Vagina (tissue), 2 donors: ENCODE measurements around the gene UBXN1. TPM values are rescaled to one million over a fixed set of nuclear protein-coding genes. Genes with fewer than 3 reads are reported as not detected.

Experiments
- DNase-seq, 2 donors: peaks; one replicate each; pipeline ENCODE4 v3.0.0-alpha.2; 2017; ENCODE audit errors: extremely low spot score in 2 of 2
- H3K27ac ChIP-seq: fragments of 200-600 bp; sonication (generic); one replicate; pipeline ENCODE4 v1.5.1; 2019
- H3K27me3 ChIP-seq: fragments of 200-600 bp; sonication (generic); one replicate; pipeline ENCODE4 v1.5.1; 2019
- H3K36me3 ChIP-seq, 2 donors: fragments of 200-600 bp; sonication (generic); one replicate each; pipeline ENCODE4 v1.5.1; 2017 to 2019
- H3K4me1 ChIP-seq: fragments of 200-600 bp; sonication (generic); one replicate; pipeline ENCODE4 v1.5.1; 2019
- H3K4me3 ChIP-seq, 2 donors: fragments of 200-600 bp; sonication (generic); 1 replicate in 1 of 2; 2 replicates in 1 of 2; pipeline ENCODE4 v1.5.1; 2016 to 2019
- H3K9me3 ChIP-seq: fragments of 200-600 bp; sonication (generic); one replicate; pipeline ENCODE4 v1.5.1; 2019
- POLR2A ChIP-seq, 2 donors: fragments of 450-650 bp; IDR thresholded peaks; one replicate each; pipeline ENCODE4 v1.6.1; 2017; ENCODE audit warnings: antibody characterized with exemption in 2 of 2, mild to moderate bottlenecking in 2 of 2, moderate library complexity in 2 of 2
- POLR2AphosphoS5 ChIP-seq, 2 donors: sonication (generic); formaldehyde crosslinking; IDR thresholded peaks; one replicate each; pipeline ENCODE4 v1.9.0; 2017; ENCODE audit warnings: antibody characterized with exemption in 2 of 2, mild to moderate bottlenecking in 2 of 2, low read depth in 1 of 2; ENCODE audit not compliant: insufficient read depth in 1 of 2
- intact Hi-C: fragments of 100-400 bp; cut with DNase I; formaldehyde crosslinking; loops from one replicate; pipeline ENCODE4 v1.15.1; 2023
- total RNA-seq: library from RNA; depleted of rRNA; stranded (reverse); fragments of >200 nt; gene quantifications from one replicate; pipeline ENCODE4 v1.2.3, GENCODE V29; 2016
- TF ChIP-seq, protein P1 (sequence below), 3 experiments: fragments of 450-650 bp in 2 of 3; fragments of 200-600 bp in 1 of 3; sonication (generic) in 1 of 3; IDR thresholded peaks; one replicate each; pipeline ENCODE4 v1.5.1; 2017 to 2019; ENCODE audit warnings: antibody characterized with exemption in 3 of 3, mild to moderate bottlenecking in 2 of 3, moderate library complexity in 2 of 3

The UBXN1 gene
- total RNA-seq, 1 donor from 2014 or later: 216 TPM

DNA sequence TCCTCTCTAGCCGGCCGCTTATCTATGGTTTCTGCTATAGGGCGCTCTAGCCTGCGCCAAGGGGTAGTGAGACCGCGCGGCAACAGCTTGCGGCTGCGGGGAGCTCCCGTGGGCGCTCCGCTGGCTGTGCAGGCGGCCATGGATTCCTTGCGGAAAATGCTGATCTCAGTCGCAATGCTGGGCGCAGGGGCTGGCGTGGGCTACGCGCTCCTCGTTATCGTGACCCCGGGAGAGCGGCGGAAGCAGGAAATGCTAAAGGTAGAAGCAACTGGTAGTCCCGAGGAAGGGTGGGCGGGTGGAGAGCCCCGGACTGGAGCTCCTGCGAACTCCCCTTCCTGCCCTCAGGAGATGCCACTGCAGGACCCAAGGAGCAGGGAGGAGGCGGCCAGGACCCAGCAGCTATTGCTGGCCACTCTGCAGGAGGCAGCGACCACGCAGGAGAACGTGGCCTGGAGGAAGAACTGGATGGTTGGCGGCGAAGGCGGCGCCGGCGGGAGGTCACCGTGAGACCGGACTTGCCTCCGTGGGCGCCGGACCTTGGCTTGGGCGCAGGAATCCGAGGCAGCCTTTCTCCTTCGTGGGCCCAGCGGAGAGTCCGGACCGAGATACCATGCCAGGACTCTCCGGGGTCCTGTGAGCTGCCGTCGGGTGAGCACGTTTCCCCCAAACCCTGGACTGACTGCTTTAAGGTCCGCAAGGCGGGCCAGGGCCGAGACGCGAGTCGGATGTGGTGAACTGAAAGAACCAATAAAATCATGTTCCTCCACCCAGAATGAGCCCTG, 7.1 kb downstream of the UBXN1 start, which contains the start of the genes LBHD1 and UQCC3:
TSS of gene LBHD1 (minus strand) at position 660 of the 782 bp plus-strand sequence. CDS start 2,236 bp downstream, outside the sequence.
TSS of gene UQCC3 (plus strand) at position 66 of the 782 bp plus-strand sequence. CDS start at position 139, 73 bp downstream.
- Histone ChIP-seq H3K27ac (peak within 1 kb of the TSS; percentile 87), H3K4me3 (peak within 1 kb of the TSS; percentile 62 to 66), H3K4me1 (peaks cover 59% of the 10 kb centered on the region), H3K36me3 (peaks cover 0 to 22% of the 10 kb centered on the region in 2 donors), H3K27me3 (no peaks in the 10 kb centered on the region), H3K9me3 (no peaks in the 10 kb centered on the region)
- intact Hi-C loops: no loop called here
- TF ChIP-seq, protein P1, sequence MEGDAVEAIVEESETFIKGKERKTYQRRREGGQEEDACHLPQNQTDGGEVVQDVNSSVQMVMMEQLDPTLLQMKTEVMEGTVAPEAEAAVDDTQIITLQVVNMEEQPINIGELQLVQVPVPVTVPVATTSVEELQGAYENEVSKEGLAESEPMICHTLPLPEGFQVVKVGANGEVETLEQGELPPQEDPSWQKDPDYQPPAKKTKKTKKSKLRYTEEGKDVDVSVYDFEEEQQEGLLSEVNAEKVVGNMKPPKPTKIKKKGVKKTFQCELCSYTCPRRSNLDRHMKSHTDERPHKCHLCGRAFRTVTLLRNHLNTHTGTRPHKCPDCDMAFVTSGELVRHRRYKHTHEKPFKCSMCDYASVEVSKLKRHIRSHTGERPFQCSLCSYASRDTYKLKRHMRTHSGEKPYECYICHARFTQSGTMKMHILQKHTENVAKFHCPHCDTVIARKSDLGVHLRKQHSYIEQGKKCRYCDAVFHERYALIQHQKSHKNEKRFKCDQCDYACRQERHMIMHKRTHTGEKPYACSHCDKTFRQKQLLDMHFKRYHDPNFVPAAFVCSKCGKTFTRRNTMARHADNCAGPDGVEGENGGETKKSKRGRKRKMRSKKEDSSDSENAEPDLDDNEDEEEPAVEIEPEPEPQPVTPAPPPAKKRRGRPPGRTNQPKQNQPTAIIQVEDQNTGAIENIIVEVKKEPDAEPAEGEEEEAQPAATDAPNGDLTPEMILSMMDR (IDR thresholded peaks at IDR 0.05): no peak
- TF ChIP-seq POLR2A (IDR thresholded peaks at IDR 0.05) (peak in 1 of 2 donors; percentile 29), POLR2AphosphoS5 (IDR thresholded peaks at IDR 0.05; ENCODE audit: insufficient read depth in 1 of 2, low read depth in 1 of 2) (peak; percentile 84 to 85)
- no peak for DNase-seq

DNA sequence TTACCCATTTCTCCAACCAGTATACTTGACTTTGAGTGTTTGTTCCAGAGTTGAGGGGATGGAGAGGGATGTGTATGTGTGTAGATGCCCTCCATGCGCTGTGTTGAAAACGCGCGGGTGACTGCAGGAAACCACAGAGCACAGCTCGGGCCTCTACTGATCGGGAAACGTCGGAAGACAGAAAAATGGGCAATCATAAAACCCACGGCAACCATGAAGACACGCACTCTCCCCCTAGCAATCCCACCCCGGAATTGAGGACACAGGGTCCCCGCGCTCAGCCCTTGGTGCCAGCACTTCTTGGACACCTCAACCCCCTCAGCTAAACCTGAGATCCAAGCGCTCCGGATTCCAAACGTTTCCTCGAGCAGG, 7.7 kb downstream of the UBXN1 start:
- Histone ChIP-seq H3K4me3 (peak overlapping the region; percentile 62 to 66), H3K27me3 (no peaks in the 10 kb centered on the region), H3K9me3 (no peaks in the 10 kb centered on the region), H3K36me3 (peaks cover 0 to 16% of the 10 kb centered on the region in 2 donors), H3K4me1 (peaks cover 65% of the 10 kb centered on the region), H3K27ac (peak overlapping the region; percentile 87)
- intact Hi-C loops: no loop called here
- no peak for DNase-seq
- TF ChIP-seq POLR2AphosphoS5 (IDR thresholded peaks at IDR 0.05; ENCODE audit: insufficient read depth in 1 of 2, low read depth in 1 of 2) (no peak), POLR2A (IDR thresholded peaks at IDR 0.05) (no peak)
- TF ChIP-seq, protein P1 (IDR thresholded peaks at IDR 0.05): no peak

DNA sequence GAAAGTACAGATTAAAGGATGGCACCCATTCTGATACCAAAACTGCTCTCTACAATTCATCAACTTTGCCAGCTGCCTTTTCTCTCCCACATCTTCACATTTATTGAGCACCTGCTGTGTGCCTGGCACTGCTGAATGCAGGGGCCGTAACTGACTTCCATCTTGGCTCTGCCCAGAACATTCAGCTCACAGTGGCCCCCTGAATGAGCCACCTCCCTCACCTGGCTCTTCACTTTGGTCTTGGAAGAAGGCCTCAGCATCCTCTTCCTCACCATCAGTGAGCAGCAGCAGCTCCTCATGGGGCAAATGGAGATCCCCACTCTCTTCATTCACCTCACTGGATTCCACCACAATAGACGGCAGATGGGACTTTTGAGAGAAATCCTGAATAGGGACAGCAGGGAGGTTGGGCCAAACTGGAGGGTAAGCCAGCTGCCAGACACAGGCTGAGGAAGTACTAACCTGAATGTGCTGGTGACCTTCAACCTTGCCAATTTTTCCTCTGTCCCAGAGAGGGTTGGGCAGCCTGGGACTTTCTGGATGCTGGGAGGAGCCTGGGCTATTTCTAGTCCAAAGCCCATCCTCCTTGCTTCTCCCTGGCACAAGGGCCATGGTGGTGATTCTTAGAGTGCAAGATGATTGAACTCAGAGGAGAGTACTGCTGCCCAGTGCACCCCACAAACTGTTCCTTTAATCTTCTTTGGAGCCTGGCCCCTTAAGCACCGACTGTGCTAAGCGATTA, 9.3 kb downstream of the UBXN1 start:
- intact Hi-C loops: no loop called here
- TF ChIP-seq, protein P1 (IDR thresholded peaks at IDR 0.05): no peak
- TF ChIP-seq POLR2A (IDR thresholded peaks at IDR 0.05) (no peak), POLR2AphosphoS5 (IDR thresholded peaks at IDR 0.05; ENCODE audit: insufficient read depth in 1 of 2, low read depth in 1 of 2) (no peak)
- Histone ChIP-seq H3K4me3 (no peak overlapping the region), H3K4me1 (peaks cover 64% of the 10 kb centered on the region), H3K27ac (no peak overlapping the region), H3K36me3 (peaks cover 0 to 5% of the 10 kb centered on the region in 2 donors), H3K9me3 (no peaks in the 10 kb centered on the region), H3K27me3 (no peaks in the 10 kb centered on the region)
- DNase-seq: no peak

DNA sequence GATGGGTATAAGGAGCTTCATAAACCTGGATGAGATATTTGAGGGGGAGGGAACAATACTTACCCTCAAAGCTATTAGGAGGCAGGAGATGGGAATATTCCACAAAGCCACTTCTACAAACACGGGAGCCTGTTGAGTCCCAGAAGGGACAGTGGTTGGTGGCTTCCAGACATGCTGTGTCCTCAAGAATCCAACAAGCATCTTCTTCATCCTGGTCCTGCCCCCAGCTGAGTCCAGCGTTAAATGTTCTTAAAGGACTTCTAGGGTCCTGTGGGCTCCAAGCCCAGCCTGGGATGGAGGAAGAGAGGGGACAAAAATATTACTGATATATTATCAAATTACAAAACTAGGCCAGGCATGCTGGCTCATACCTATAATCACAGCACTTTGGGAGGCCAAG, 11.4 kb downstream of the UBXN1 start:
- TF ChIP-seq, protein P1 (IDR thresholded peaks at IDR 0.05): no peak
- no peaks in the 10 kb centered on the region for H3K9me3 ChIP-seq
- intact Hi-C loops: no loop called here
- peaks cover 0 to 8% of the 10 kb centered on the region in 2 donors for H3K36me3 ChIP-seq
- H3K27ac ChIP-seq: peak overlapping the region; percentile 80
- H3K27me3 ChIP-seq: no peaks in the 10 kb centered on the region
- peaks cover 53% of the 10 kb centered on the region for H3K4me1 ChIP-seq
- H3K4me3 ChIP-seq: no peak overlapping the region
- DNase-seq: no peak
